ENCODE measurements around the gene SNTA1.
"Not testable (repeated sequence)": the region's sequence is repeated elsewhere in the genome, so short reads cannot be mapped to it uniquely, and the experiment has no call there.

SNTA1 gene

DNA sequence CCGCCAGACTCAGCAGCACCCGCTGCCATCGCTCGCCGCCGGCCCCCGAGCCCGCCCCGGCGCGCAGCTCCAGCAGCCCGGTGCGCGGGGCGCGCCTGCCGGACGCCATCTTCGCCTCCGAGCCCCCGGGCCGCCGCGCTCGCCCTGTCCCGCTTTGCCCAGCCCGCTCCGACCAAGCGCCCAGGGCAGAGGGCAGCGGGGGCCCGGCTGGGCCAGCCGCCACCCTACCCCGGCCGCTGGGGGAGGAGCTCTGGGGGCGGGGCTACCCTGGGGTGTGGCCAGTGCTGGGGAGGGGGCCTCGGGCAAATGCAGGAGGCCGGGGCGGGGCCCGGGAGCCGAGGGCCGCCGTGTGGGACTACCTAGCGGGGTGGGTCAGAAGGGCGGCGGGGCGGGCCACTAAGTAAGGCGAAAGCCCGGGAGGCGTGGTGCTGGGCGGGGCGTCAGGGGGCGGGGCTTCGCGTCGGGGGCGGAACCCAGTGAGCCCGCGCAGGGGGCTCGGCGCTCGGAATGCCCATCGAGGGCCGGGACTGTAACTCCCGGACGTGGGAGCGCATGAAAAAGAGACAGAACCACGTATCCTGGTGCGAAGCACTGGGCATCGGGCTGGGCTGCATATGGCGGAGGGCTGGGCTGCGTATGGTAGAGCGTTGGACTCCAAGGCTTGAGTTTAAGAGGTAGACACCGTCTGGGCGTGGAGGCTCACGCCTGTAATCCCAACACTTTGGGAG, at the start of gene SNTA1:
Gene SNTA1, minus strand, starts transcription at position 252 of the 728 bp plus-strand sequence. Its CDS starts 143 bp downstream, at position 109.
- DNase-seq (ENCODE audit: low read depth) = peak; percentile 73
- H3K4me3 ChIP-seq (ENCODE audit: low read depth, low read length) = peak within 1 kb of the TSS; percentile 72
- no peak for TF ChIP-seq CTCF (conservative IDR thresholded peaks at IDR 0.05; ENCODE audit: low read depth, low read length)

DNA sequence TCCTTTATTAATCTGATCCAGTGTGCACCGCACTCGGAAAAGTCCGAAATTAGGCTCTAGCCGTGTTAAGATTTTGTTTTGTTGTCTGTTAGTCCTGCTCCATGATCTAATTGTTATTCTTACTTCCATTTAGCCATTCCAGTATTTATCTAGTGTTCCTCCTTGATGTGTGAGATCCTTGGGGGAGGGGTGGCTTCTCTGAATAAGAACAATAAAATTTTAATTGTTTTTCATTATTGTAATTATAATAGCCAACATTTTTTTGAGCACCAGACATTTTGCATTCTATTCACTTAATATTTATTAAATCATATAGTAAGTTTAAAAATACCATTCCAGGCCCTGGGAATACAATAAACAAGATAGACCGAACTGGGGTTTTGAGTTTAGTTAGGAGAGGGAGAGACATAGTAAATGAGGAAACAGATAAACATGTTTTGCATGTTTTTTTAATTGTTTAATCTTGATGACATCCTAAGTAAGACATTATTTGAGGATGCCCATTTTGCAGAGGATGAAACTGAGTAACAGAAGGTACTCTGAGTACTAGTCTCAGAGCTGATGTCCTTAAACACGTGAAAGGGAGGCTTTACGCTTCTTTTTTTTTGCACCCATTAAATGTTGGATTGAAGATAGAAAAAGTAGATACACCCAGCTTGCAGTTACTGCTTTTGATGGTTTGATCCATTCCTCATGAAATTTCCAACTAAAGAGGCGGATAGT, 47.5 kb upstream of the SNTA1 start:
- DNase-seq (ENCODE audit: low read depth) = peak; percentile 7

GRCh38 chr20:33490023-33490933, 46.7 kb upstream of the SNTA1 start, which contains the start of gene CBFA2T2:
CBFA2T2 (plus strand) TSS chr20:33490096; CDS start chr20:33490268, 172 bp downstream.
- H3K4me3 ChIP-seq (ENCODE audit: low read depth, low read length) = peak within 1 kb of the TSS; percentile 81
- TF ChIP-seq CTCF (conservative IDR thresholded peaks at IDR 0.05; ENCODE audit: low read depth, low read length) = no peak
- peak; percentile 70 for DNase-seq (ENCODE audit: low read depth)

More for the DNA sequence above, 47.5 kb upstream of the SNTA1 start:
- H3K4me3 ChIP-seq (ENCODE audit: low read depth, low read length) = peak overlapping the region; percentile 81
- no peak for TF ChIP-seq CTCF (conservative IDR thresholded peaks at IDR 0.05; ENCODE audit: low read depth, low read length)

- no peak for TF ChIP-seq CTCF (conservative IDR thresholded peaks at IDR 0.05; ENCODE audit: low read depth, low read length)
- peak; percentile 98 for DNase-seq (ENCODE audit: low read depth)
- H3K4me3 ChIP-seq (ENCODE audit: low read depth, low read length) = peak overlapping the region; percentile 68
Measured at GRCh38 chr20:33489495-33490022, 46.0 kb upstream of the SNTA1 start.

DNA sequence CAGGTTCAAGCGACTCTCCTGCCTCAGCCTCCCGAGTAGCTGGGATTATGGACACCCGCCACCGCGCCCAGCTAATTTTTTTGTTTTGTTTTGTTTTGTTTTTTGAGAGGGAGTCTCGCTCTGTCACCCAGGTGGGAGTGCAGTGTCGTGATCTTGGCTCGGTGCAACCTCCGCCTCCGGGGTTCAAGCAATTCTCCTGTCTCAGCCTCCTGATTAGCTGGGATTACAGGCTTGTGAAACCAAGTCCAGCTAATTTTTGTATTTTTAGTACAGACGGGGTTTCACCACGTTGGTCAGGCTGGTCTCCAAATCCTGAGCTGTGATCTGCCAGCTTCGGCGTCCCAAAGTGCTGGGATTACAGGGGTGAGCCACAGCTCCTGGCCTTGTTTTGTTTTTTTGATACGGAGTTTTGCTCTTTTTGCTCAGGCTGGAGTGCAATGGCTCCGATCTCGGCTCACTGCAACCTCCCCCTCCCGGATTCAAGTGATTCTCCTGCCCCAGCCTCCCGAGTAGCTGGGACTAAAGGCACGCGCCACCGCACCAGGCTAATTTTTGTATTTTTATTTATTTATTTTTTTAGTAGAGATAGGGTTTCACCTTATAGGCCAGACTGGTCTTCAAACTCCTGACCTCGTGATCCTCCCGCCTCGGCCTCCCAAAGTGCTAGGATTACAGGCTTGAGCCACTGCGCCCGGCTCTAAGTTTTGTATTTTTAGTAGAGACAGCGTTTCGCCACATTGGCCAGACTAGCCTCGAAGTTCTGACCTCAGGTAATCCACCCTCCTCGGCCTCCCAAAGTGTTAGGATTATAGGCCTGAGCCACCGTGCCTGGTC, 45.3 kb upstream of the SNTA1 start:
- H3K4me3 ChIP-seq (ENCODE audit: low read depth, low read length) = peak overlapping the region; percentile 68
- not testable (repeated sequence) for DNase-seq (ENCODE audit: low read depth)

- no peak for DNase-seq (ENCODE audit: low read depth)
- H3K4me3 ChIP-seq (ENCODE audit: low read depth, low read length) = no peak overlapping the region
- TF ChIP-seq CTCF (conservative IDR thresholded peaks at IDR 0.05; ENCODE audit: low read depth, low read length) = no peak
Measured at GRCh38 chr20:33488201-33488600, 44.6 kb upstream of the SNTA1 start.

DNA sequence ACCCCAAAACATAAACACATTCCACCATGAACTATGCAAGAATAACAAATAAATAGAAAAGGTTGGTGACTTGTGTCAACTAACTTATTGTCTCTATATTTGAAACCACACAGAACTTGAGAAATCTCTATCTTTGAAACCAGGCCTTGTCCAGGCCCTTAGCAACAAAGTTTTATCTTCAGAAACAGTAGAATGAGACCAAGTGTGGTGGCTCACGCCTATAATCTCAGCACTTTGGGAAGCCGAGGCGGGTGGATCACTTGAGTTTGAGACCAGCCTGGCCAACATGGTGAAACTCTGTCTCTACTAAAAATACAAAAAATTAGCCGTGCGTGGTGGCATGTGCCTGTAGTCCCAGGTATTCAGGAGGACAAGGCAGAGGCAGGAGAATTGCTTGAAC, 39.6 kb upstream of the SNTA1 start:
- not testable (repeated sequence) for DNase-seq (ENCODE audit: low read depth); H3K4me3 ChIP-seq (ENCODE audit: low read depth, low read length)

Measured in choroid plexus epithelial cell (primary cell).